ENCODE measurements around the gene SCUBE1.

GRCh38 chr22:43170131-43170480 is 173.1 kb downstream of the SCUBE1 start:
- TF ChIP-seq CTCF (IDR thresholded peaks at IDR 0.05) = no peak
- TF ChIP-seq EP300 (IDR thresholded peaks at IDR 0.05) = no peak
- TF ChIP-seq POLR2A (IDR thresholded peaks at IDR 0.05) = no peak
